ENCODE data around the gene EDN3. TPM values are rescaled to one million over a fixed set of nuclear protein-coding genes. Genes with fewer than 3 reads are reported as not detected.

The EDN3 gene, protein sequence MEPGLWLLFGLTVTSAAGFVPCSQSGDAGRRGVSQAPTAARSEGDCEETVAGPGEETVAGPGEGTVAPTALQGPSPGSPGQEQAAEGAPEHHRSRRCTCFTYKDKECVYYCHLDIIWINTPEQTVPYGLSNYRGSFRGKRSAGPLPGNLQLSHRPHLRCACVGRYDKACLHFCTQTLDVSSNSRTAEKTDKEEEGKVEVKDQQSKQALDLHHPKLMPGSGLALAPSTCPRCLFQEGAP
- polyA plus RNA-seq (not detected in 3 replicates), polyA minus RNA-seq (not detected in 3 replicates)
- polyA plus RNA-seq (2011; ENCODE audit: low read depth), result not detected
- not detected in 2 replicates for polyA plus RNA-seq (2011; cell fraction: cytosol; rRNA removed)
- polyA plus RNA-seq (2011; cell fraction: nucleus; rRNA removed), result not detected in 2 replicates
- not detected in 2 replicates for polyA plus RNA-seq (2012; ENCODE audit: low replicate concordance)
- polyA minus RNA-seq (2011; cell fraction: cytosol; rRNA and poly(A)+ RNA removed), result not detected
- polyA minus RNA-seq (2011; cell fraction: nucleus; rRNA and poly(A)+ RNA removed), result not detected in 2 replicates

DNA sequence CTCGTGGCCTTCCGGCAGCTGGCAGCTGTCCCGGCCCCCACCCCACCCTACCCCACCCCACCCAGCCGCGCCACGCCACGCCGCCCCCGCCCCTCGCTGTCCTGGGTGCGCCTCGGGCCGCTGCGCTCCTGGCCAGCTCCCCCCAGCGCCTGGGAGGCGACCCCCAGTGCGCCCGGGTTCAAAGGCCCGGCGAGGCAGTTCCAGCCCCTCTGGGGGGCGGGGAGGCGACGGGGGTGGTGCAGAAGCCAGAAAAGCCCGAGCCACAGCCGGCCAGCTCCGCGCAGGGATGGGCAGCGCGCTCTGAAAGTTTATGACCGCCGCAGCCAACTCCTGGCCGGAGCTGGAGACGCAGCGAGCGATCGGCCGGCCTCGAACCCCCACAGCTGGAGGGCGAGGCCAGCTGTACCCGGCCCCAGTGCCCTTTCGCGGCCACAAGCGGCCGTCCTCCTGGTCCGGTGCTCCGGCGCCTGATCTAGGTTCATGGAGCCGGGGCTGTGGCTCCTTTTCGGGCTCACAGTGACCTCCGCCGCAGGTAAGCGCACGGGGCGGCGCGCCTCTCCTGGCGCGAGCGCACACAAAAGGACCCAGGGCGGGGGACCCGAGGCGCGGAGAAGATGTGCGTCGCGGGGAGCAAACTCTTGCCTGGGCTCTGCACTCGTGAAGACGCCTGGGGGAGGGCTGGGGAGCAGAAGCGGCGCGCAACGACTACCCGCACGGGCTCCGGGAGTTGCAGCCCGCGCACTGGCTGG, at the start of gene EDN3:
TSS of gene EDN3 (plus strand) at position 279 of the 749 bp plus-strand sequence. CDS start at position 481, 202 bp downstream.
- dilution Hi-C loops (cut with MboI; ENCODE audit: extremely low pct_ligation_motif_present, low sequenced_read_pairs), result no loop called here

GRCh38 chr20:59253325-59253724, 47.1 kb upstream of the EDN3 start:
- Histone ChIP-seq H3K36me3 (ENCODE audit: control insufficient read depth in 2 of 2, extremely low read depth in 1 of 2, insufficient read depth in 2 of 2, low read length in 2 of 2) (no peaks in the 10 kb centered on the region), H3K27me3 (ENCODE audit: control insufficient read depth, extremely low read depth, insufficient read depth, low read length) (no peaks in the 10 kb centered on the region), H3K79me2 (ENCODE audit: control insufficient read depth, insufficient read depth, low read length) (no peaks in the 10 kb centered on the region), H3K4me1 (ENCODE audit: control insufficient read depth, extremely low read depth, insufficient read depth, low read length) (no peaks in the 10 kb centered on the region), H3K9ac (ENCODE audit: control insufficient read depth, extremely low read depth, insufficient read depth, low read length) (no peak overlapping the region), H3K27ac (ENCODE audit: control insufficient read depth, insufficient read depth, low read length) (no peak overlapping the region), H3K9me3 (ENCODE audit: control insufficient read depth, low read depth, low read length) (no peaks in the 10 kb centered on the region), H4K20me1 (ENCODE audit: control insufficient read depth, extremely low read depth, insufficient read depth, low read length) (no peaks in the 10 kb centered on the region), H2AFZ (ENCODE audit: control insufficient read depth, low read length) (no peak overlapping the region), H3K4me2 (ENCODE audit: control insufficient read depth, extremely low read depth, insufficient read depth, low read depth, low read length) (no peak overlapping the region), H3K9me1 (ENCODE audit: control insufficient read depth, extremely low read depth, insufficient read depth, low read length) (no peaks in the 10 kb centered on the region), H3K4me3 (ENCODE audit: control insufficient read depth in 2 of 3, extremely low read depth in 1 of 3, insufficient read depth in 2 of 3, low read depth in 1 of 3, low read length in 3 of 3) (no peak overlapping the region)
- FAIRE-seq (no peak), DNase-seq (ENCODE audit: low read depth, low spot score) (no peak)
- dilution Hi-C loops (cut with MboI; ENCODE audit: extremely low pct_ligation_motif_present, low sequenced_read_pairs), result no loop called here
- no peak for TF ChIP-seq EZH2 (IDR thresholded peaks at IDR 0.05; ENCODE audit: low read length)
- TF ChIP-seq, protein P1, sequence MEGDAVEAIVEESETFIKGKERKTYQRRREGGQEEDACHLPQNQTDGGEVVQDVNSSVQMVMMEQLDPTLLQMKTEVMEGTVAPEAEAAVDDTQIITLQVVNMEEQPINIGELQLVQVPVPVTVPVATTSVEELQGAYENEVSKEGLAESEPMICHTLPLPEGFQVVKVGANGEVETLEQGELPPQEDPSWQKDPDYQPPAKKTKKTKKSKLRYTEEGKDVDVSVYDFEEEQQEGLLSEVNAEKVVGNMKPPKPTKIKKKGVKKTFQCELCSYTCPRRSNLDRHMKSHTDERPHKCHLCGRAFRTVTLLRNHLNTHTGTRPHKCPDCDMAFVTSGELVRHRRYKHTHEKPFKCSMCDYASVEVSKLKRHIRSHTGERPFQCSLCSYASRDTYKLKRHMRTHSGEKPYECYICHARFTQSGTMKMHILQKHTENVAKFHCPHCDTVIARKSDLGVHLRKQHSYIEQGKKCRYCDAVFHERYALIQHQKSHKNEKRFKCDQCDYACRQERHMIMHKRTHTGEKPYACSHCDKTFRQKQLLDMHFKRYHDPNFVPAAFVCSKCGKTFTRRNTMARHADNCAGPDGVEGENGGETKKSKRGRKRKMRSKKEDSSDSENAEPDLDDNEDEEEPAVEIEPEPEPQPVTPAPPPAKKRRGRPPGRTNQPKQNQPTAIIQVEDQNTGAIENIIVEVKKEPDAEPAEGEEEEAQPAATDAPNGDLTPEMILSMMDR (optimal IDR thresholded peaks at IDR 0.05 in 1 of 3, IDR thresholded peaks at IDR 0.05 in 1 of 3, conservative IDR thresholded peaks at IDR 0.05 in 1 of 3; ENCODE audit: extremely low read depth in 1 of 3, insufficient read depth in 2 of 3, low read length in 3 of 3), result no peak

More for the DNA sequence above, at the start of gene EDN3:
- no peak for FAIRE-seq
- no peak within 1 kb of the TSS for H2AFZ ChIP-seq (ENCODE audit: control insufficient read depth, low read length)
- no peak for TF ChIP-seq EZH2 (IDR thresholded peaks at IDR 0.05; ENCODE audit: low read length)
- TF ChIP-seq, protein P1 (optimal IDR thresholded peaks at IDR 0.05 in 1 of 3, IDR thresholded peaks at IDR 0.05 in 1 of 3, conservative IDR thresholded peaks at IDR 0.05 in 1 of 3; ENCODE audit: extremely low read depth in 1 of 3, insufficient read depth in 2 of 3, low read length in 3 of 3), result no peak
- DNase-seq (ENCODE audit: low read depth, low spot score), result no peak
- H3K27me3 ChIP-seq (ENCODE audit: control insufficient read depth, extremely low read depth, insufficient read depth, low read length), result peaks cover 16% of the 10 kb centered on the region
- no peak within 1 kb of the TSS for H3K4me3 ChIP-seq (ENCODE audit: control insufficient read depth in 2 of 3, extremely low read depth in 1 of 3, insufficient read depth in 2 of 3, low read depth in 1 of 3, low read length in 3 of 3)
- H4K20me1 ChIP-seq (ENCODE audit: control insufficient read depth, extremely low read depth, insufficient read depth, low read length), result no peaks in the 10 kb centered on the region
- no peak within 1 kb of the TSS for H3K4me2 ChIP-seq (ENCODE audit: control insufficient read depth, extremely low read depth, insufficient read depth, low read depth, low read length)
- H3K9me3 ChIP-seq (ENCODE audit: control insufficient read depth, low read depth, low read length), result no peaks in the 10 kb centered on the region
- no peak within 1 kb of the TSS for H3K27ac ChIP-seq (ENCODE audit: control insufficient read depth, insufficient read depth, low read length)
- no peaks in the 10 kb centered on the region for H3K36me3 ChIP-seq (ENCODE audit: control insufficient read depth in 2 of 2, extremely low read depth in 1 of 2, insufficient read depth in 2 of 2, low read length in 2 of 2)
- H3K9me1 ChIP-seq (ENCODE audit: control insufficient read depth, extremely low read depth, insufficient read depth, low read length), result no peaks in the 10 kb centered on the region
- no peak within 1 kb of the TSS for H3K9ac ChIP-seq (ENCODE audit: control insufficient read depth, extremely low read depth, insufficient read depth, low read length)
- H3K79me2 ChIP-seq (ENCODE audit: control insufficient read depth, insufficient read depth, low read length), result no peaks in the 10 kb centered on the region
- H3K4me1 ChIP-seq (ENCODE audit: control insufficient read depth, extremely low read depth, insufficient read depth, low read length), result no peaks in the 10 kb centered on the region

Measured in keratinocyte (primary cell).